Activated CD4-positive, CD25-positive, alpha-beta regulatory T cell treated with anti-CD3 and anti-CD28 coated beads, Interleukin-2, amount 50 U/mL, for 16 hours (primary cell): ENCODE results near the gene COASY.
"Not testable (repeated sequence)": the region's sequence is repeated elsewhere in the genome, so short reads cannot be mapped to it uniquely, and the experiment has no call there.

Experiments
- DNase-seq: peaks from one replicate; pipeline ENCODE4 v3.0.0-alpha.2; 2020; ENCODE audit warnings: low read depth, low spot score

COASY gene

GRCh38 chr17:42531455-42532354 is 30.2 kb upstream of the COASY start:
- DNase-seq, result no peak

DNA sequence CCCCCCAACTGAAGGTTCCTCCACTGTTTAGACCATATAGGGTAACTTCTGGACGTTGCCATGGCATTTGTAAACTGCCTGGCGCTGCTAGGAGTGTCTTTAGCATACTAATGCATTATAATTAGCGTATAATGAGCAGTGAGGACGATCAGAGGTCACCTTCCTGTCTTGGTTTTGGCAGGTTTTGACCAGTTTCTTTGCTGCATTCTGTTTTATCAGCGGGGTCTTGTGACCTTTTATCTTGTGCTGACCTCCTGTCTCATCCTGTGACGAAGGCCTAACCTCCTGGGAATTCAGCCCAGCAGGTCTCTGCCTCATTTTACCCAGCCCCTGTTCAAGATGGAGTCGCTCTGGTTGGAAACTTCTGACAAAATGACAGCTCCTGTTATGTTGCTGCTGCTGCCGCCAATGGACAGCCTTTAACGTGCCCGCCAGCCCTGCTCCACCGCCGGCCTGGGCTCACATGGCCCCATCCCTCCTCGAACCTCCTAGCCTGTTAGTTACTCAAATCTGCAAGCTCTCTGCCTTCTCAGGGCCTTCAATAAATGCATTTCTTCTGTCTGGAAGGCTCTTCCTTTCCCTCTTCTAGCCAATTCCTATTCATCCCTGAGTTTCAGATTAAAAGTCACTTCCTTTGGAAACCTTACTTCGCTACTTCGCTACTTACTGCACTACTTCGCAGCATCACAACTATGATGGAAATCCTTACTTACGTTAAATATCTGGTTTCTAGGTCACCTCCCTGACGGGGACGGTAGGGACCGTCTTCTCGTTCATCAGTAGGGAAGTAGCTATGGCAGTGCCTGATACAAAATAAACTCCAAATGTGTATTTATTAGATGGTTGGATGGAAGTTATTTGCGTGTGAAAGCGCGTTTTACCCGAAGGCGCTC is 26.5 kb upstream of the COASY start:
- no peak for DNase-seq

DNA sequence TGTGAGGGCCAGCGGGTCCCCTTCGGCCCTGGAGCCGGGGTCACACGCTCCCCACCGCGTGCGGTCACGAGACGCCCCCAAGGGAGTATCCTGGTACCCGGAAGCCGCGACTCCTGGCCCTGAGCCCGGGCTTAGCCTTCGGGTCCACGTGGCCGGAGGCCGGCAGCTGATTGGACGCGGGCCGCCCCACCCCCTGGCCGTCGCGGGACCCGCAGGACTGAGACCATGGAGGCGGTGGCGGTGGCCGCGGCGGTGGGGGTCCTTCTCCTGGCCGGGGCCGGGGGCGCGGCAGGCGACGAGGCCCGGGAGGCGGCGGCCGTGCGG is 25.9 kb upstream of the COASY start, which contains the start of gene NAGLU:
Gene NAGLU, plus strand, starts transcription at position 194 of the 324 bp plus-strand sequence. Its CDS starts 32 bp downstream, at position 226.
- peak; percentile 64 for DNase-seq

DNA sequence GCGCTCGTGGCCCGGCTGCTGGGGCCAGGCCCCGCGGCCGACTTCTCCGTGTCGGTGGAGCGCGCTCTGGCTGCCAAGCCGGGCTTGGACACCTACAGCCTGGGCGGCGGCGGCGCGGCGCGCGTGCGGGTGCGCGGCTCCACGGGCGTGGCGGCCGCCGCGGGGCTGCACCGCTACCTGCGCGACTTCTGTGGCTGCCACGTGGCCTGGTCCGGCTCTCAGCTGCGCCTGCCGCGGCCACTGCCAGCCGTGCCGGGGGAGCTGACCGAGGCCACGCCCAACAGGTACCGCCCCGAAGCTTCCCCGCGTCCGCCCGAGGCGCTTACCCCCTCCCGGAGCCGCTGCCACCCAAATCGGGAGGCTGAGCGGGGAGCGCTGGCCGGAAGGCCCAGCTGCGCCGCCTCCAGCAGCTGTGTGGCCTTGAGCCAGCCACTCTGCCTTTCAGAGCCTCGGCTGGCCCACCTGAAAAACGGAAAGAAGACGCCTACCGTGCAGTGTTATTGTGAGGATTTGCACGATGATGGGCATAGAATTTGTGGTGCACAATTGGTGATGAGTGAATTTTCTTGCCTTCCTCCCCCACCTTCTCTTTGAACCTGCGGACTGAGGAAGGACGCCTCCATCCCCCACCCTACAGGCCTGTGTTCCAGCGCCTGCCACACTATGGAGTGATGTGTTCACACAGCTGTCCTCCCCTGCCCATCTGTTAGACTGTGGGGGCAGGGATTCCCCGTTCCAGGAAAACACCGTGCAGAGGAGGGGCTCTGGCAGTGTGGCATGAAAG is 25.4 kb upstream of the COASY start:
- DNase-seq, result no peak

DNA sequence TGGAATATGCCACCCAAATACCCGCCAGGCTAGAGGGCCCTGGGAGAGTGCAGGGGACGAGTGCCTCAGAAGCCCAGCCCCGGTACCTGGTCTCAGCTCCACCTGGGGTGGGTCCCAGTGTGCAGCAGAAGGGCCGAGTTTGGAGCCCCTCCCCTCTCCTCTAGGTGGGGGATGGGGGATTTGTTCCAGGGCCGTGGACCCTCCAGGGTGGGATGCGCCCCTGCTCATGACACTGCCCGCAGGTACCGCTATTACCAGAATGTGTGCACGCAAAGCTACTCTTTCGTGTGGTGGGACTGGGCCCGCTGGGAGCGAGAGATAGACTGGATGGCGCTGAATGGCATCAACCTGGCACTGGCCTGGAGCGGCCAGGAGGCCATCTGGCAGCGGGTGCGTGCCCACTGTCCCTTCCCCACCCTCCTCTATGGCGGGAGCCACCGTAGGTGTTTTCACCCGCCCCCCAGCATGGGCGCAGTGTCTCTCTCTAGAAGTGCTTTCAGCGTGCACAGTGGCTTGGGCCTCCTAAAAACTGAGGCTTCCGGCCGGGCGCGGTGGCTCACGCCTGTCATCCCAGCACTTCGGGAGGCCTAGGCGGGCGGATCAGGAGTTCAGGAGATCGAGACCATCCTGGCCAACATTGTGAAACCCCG is 24.7 kb upstream of the COASY start:
- no peak for DNase-seq

- no peak for DNase-seq
These were observed 24.0 kb upstream of the COASY start for GRCh38 chr17:42537826-42538451.

DNA sequence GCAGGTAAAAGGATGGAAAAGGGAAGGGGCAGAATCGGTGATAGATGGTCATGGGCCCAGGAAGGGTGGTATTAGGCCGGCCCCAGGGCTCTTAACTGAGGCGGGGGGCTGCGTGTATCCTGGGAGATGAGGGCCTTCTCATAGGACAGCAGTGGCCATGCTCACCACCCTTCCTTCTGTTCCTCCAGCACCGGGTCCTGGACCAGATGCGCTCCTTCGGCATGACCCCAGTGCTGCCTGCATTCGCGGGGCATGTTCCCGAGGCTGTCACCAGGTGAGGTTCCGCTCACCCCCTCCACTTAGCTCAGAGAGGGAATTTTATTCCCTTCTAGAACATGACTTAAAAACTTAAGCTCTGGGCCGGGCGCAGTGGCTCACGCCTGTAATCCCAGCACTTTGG is 23.5 kb upstream of the COASY start:
- no peak for DNase-seq

DNA sequence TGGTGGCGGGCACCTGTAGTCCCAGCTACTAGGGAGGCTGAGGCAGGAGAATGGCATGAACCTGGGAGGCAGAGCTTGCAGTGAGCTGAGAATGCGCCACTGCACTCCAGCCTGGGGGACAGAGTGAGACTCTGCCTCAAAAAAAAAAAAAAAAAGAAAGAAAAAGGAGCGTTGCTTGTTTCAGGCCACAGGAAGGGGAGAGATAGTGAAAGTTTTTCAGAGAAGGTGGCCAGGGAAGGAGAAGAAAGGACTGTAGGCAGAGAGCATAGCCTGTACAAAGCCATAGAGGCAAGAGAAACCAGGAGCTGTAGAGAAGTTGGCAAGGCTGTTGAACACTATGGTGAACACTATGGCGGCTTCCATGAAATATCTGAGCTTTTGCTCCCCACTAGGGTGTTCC is 21.4 kb upstream of the COASY start:
- not testable (repeated sequence) for DNase-seq

GRCh38 chr17:42541041-42541833 is 20.7 kb upstream of the COASY start:
- no peak for DNase-seq

DNA sequence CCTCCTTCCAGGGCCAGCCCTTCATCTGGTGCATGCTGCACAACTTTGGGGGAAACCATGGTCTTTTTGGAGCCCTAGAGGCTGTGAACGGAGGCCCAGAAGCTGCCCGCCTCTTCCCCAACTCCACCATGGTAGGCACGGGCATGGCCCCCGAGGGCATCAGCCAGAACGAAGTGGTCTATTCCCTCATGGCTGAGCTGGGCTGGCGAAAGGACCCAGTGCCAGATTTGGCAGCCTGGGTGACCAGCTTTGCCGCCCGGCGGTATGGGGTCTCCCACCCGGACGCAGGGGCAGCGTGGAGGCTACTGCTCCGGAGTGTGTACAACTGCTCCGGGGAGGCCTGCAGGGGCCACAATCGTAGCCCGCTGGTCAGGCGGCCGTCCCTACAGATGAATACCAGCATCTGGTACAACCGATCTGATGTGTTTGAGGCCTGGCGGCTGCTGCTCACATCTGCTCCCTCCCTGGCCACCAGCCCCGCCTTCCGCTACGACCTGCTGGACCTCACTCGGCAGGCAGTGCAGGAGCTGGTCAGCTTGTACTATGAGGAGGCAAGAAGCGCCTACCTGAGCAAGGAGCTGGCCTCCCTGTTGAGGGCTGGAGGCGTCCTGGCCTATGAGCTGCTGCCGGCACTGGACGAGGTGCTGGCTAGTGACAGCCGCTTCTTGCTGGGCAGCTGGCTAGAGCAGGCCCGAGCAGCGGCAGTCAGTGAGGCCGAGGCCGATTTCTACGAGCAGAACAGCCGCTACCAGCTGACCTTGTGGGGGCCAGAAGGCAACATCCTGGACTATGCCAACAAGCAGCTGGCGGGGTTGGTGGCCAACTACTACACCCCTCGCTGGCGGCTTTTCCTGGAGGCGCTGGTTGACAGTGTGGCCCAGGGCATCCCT is 18.5 kb upstream of the COASY start:
- DNase-seq, result no peak

DNA sequence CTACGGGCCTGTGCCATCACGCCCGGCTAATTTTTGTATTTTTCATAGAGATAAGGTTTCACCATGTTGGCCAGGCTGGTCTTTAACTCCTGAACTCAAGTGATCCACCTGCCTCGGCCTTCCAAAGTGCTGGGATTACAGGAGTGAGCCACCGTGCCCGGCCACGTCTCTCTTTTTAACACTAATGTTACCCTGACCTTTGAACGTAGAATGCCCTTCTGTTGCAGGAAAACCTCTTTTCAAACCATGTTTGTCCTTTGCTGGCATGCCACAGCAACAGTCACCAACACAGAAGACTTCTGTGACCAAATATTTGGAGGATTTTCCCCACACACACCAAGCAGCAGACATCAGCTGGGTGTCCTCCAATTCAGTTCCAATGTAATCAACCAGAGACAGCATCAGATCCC is 17.1 kb upstream of the COASY start:
- no peak for DNase-seq

- not testable (repeated sequence) for DNase-seq
These were observed 16.0 kb upstream of the COASY start for GRCh38 chr17:42545755-42546505.

DNA sequence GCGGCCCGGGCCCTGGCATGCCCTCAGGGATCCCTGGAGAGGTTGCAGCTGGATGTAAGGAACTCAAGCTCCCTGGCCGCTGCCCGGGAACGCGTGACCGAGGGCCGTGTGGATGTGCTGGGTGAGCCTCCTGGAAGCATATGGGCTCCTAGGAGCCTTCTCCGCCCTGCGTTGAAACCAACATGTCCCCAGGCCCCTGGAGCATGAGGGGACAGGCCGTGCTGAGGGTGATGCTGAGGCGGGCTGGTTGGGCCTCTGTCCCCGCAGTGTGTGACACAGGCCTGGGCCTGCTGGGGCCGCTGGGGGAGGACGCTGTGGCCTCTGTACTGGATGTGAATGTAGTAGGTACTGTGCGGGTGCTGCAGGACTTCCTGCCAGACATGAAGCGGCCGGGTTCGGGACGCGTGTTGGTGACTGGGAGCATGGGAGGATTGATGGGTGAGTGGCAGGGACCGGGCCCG is 14.9 kb upstream of the COASY start:
- DNase-seq, result no peak

GRCh38 chr17:42547698-42548069 is 14.3 kb upstream of the COASY start:
- no peak for DNase-seq

DNA sequence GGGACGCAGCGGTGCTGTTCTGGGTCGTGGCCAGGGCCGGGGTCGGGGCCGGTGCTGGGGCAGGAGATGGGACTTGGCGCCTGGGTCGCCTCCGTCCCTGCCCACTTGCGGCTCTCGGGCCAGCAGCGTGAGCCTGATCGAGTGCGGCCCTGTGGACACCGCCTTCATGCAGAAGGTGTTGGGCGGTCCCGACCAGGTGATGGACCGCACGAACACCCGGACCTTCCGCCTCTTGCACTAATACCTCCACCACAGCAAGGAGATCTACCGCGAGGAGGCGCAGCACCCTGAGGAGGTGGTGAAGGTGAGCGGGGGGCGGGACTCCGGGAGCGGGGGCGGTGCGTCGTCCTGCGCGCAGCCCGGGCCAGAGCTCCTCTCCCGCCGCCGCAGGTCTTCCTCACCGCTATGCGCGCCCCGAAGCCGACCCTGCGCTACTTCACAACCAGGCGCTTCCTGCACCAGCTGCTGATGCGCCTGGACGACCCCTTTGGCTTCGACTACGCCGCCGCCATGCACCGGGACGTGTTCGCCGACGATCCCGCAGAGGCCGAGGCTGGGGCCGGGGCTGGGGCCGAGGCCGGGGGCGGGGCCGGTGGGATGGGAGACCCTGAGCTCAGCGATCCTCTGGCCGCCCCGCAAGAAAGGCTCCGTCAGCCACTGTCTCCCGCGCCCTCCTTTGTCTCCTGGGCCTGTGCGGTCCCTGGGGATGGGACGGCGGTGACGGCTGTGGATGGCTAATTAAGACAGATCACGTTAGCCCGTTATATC is 13.7 kb upstream of the COASY start:
- DNase-seq, result peak; percentile 52

- no peak for DNase-seq
These were observed 12.8 kb upstream of the COASY start for GRCh38 chr17:42548993-42549755.

- not testable (repeated sequence) for DNase-seq
These were observed 9.2 kb upstream of the COASY start, which contains the start of gene HSD17B1 for GRCh38 chr17:42552736-42553135. Gene HSD17B1 (plus strand): TSS chr17:42552923. CDS start chr17:42552934, 11 bp downstream.
